Measurements from ENCODE around the gene CRACR2A.

CRACR2A gene

DNA sequence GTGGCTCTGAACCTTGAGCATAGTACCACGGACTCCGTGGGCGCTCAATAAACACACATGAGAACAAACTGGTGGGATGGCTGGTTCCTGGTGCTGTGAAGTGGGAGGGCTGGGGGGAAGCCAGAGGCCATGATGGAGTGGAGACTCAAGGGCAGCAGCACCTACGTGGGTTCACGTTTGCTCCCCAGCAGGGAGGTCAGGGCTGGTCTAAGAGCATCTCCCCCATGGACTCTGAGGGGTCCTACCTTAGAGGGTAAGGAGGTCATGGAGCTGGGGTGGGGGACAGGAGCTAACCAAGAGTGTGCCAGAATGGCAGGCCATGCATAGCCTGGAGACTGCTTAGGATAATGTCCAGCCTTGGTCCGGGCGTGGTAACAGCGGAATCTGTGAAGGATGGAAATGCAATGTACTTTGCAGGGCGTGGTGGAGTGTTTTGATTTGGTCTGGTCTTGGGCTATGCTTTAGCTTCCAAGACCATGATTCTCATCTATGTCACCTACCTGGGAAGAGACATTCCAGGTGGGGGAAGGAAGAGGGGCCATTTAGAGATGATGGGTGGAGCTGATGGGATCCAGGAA is 158.9 kb downstream of the CRACR2A start:
- no peak overlapping the region for H3K4me3 ChIP-seq (ENCODE audit: low read depth, low read length)
- TF ChIP-seq POLR2A (IDR thresholded peaks at IDR 0.05; ENCODE audit: extremely low read depth, insufficient read length) (no peak), MYC (IDR thresholded peaks at IDR 0.05; ENCODE audit: low read depth, low read length) (no peak)
- TF ChIP-seq, protein P1, sequence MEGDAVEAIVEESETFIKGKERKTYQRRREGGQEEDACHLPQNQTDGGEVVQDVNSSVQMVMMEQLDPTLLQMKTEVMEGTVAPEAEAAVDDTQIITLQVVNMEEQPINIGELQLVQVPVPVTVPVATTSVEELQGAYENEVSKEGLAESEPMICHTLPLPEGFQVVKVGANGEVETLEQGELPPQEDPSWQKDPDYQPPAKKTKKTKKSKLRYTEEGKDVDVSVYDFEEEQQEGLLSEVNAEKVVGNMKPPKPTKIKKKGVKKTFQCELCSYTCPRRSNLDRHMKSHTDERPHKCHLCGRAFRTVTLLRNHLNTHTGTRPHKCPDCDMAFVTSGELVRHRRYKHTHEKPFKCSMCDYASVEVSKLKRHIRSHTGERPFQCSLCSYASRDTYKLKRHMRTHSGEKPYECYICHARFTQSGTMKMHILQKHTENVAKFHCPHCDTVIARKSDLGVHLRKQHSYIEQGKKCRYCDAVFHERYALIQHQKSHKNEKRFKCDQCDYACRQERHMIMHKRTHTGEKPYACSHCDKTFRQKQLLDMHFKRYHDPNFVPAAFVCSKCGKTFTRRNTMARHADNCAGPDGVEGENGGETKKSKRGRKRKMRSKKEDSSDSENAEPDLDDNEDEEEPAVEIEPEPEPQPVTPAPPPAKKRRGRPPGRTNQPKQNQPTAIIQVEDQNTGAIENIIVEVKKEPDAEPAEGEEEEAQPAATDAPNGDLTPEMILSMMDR (IDR thresholded peaks at IDR 0.05; ENCODE audit: low read depth, low read length): no peak
- TF ChIP-seq, protein P2, sequence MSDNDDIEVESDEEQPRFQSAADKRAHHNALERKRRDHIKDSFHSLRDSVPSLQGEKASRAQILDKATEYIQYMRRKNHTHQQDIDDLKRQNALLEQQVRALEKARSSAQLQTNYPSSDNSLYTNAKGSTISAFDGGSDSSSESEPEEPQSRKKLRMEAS (IDR thresholded peaks at IDR 0.05; ENCODE audit: low read depth, low read length): no peak
- no peak for DNase-seq (ENCODE audit: low read depth)

DNA sequence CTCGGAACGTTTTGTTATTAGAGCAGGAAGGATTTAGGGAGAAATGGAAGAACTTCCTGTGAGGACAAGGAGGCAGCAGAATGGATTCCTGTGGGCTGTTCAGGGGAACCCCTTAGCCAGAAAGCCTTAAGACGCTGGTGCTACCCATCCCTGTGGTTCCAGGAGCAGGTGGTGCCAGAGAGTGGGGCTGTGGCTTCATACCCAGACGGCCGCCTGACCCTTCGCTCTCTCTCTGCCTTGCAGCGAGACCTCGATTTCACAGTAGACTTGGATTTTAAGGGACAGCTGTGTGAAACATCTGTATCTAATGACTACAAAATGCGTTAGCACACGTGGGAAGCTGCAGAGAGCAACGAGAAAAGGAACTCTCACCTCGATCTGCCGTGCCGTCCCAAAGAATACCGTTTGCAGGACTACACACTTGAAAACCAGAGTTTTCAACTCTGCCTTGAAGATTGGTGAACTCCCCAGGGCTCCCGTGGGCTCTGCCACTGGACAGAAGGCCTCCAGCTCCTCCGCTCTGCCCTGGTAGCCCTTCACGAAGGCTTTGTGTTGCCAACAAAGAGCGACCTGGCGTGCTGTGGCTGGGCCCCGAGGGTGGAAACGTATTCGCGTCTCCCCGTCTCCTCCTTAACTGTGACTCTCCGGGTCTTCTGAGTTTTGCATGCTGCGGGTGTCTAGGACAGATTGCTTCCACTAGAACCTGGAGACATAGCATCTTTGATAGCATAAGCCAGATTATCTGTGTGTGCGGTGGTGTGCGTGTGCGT is 159.9 kb downstream of the CRACR2A start:
- no peak overlapping the region for H3K4me3 ChIP-seq (ENCODE audit: low read depth, low read length)
- TF ChIP-seq, protein P2 (IDR thresholded peaks at IDR 0.05; ENCODE audit: low read depth, low read length): no peak
- TF ChIP-seq, protein P1 (IDR thresholded peaks at IDR 0.05; ENCODE audit: low read depth, low read length): no peak
- TF ChIP-seq POLR2A (IDR thresholded peaks at IDR 0.05; ENCODE audit: extremely low read depth, insufficient read length): no peak
- no peak for TF ChIP-seq MYC (IDR thresholded peaks at IDR 0.05; ENCODE audit: low read depth, low read length)
- no peak for DNase-seq (ENCODE audit: low read depth)

DNA sequence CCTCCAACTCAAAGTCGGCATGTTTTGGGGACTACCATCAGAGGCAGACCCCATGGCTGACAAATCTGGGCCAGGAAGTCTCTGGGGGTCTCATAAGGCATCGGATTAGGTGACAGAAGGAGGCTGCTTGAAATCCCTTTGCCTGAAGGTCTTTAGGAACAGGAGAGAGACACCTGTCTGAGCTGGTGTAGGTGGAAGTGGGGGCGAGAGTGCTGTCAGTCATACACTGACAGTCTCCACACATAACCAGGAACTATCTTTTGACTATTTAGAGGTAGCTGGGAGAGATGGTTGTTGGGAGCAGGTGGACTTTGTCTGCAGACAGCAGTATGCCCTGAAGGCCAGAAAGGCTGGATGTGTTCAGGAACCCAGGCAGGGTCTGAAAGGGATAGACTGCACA is 163.2 kb downstream of the CRACR2A start:
- no peak overlapping the region for H3K4me3 ChIP-seq (ENCODE audit: low read depth, low read length)
- TF ChIP-seq MYC (IDR thresholded peaks at IDR 0.05; ENCODE audit: low read depth, low read length): no peak
- TF ChIP-seq, protein P1 (IDR thresholded peaks at IDR 0.05; ENCODE audit: low read depth, low read length): no peak
- DNase-seq (ENCODE audit: low read depth): no peak

DNA sequence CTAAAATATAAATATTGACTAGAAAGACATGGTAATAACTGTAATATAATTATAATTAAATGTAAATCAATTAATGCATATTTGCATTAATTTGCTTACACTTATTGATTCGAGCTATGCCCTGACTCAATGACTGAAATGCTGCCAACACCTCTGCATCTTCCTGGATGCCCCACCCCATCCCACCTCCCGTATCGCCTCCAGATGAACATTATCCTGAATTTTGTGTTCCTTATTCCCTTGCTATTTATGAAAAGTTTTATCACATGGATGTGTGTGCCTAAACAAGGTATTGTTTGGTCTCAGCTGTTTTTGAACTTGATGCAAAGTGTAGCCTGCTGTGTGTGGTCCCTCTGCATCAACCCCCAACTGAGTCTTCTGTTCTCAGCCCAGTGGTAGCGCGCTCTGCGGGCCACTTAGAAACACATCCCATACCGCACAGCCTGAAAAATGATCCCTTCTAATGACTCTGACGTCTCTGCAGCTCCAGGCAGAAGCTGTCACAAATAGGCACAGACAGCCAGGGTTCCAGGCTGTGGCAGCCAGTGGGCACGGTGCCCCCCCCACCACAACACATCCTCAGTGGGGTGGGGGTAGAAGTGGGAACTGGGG is 165.4 kb downstream of the CRACR2A start:
- no peak for DNase-seq (ENCODE audit: low read depth)
- no peak overlapping the region for H3K4me3 ChIP-seq (ENCODE audit: low read depth, low read length)
- TF ChIP-seq POLR2A (IDR thresholded peaks at IDR 0.05; ENCODE audit: extremely low read depth, insufficient read length) (no peak), MYC (IDR thresholded peaks at IDR 0.05; ENCODE audit: low read depth, low read length) (no peak)
- TF ChIP-seq, protein P2 (IDR thresholded peaks at IDR 0.05; ENCODE audit: low read depth, low read length): no peak

DNA sequence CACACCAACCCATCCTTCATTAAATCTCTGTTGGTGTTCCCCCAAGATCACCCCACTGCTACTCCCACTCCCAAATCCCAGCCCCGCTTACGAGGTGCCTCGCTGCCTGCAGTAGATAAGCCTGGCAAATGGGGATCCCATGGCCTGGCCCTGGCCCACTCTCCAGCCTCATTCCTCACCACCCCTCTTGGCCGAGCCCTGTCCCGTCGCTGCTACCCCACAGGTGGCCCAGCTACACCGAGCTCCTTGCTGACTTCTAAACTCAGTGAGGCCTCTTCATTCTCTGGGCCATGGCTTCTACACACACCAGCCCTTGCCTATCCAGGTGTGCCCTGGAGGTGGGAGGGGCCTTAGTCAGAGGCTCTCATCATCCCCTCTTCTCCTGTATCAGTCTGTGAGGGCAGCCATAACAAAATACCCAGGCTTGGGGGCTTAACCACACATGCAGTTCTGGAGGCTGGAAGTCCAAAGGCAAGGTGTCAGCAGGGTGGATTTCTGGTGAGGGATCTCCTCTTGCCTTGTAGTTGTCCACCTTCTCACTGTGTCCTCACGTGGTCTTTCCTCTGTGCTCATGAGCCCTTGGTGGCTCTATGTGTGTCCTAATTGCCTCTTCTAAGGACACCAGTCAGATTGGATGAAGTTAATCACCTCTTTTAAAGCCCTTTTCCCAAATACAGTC is 169.1 kb downstream of the CRACR2A start:
- H3K4me3 ChIP-seq (ENCODE audit: low read depth, low read length): no peak overlapping the region

More for the DNA sequence above, 169.1 kb downstream of the CRACR2A start:
- TF ChIP-seq POLR2A (IDR thresholded peaks at IDR 0.05; ENCODE audit: extremely low read depth, insufficient read length) (no peak), MYC (IDR thresholded peaks at IDR 0.05; ENCODE audit: low read depth, low read length) (no peak)
- TF ChIP-seq, protein P1 (IDR thresholded peaks at IDR 0.05; ENCODE audit: low read depth, low read length): no peak
- TF ChIP-seq, protein P2 (IDR thresholded peaks at IDR 0.05; ENCODE audit: low read depth, low read length): no peak
- no peak for DNase-seq (ENCODE audit: low read depth)

All from NB4 (cell line).